Mammary epithelial cell (primary cell): Measurements from ENCODE around the gene CST3.

ENCODE experiments used
- EZH2 ChIP-seq: IDR thresholded peaks from 2 replicates; pipeline ENCODE4 v1.6.1; 2012; ENCODE audit warnings: low read length, inconsistent platforms, borderline replicate concordance
- TF ChIP-seq, protein P1 (sequence below), 2 donors: IDR thresholded peaks in 1 of 2; conservative IDR thresholded peaks in 1 of 2; 2 replicates each; pipeline ENCODE4 v1.5.1; 2011 to 2012; ENCODE audit warnings: inconsistent platforms in 2 of 2, low read length in 2 of 2, mild to moderate bottlenecking in 2 of 2, control low read depth in 1 of 2, low read depth in 1 of 2; ENCODE audit not compliant: insufficient read depth in 1 of 2; ENCODE audit errors: extremely low read depth in 1 of 2

DNA sequence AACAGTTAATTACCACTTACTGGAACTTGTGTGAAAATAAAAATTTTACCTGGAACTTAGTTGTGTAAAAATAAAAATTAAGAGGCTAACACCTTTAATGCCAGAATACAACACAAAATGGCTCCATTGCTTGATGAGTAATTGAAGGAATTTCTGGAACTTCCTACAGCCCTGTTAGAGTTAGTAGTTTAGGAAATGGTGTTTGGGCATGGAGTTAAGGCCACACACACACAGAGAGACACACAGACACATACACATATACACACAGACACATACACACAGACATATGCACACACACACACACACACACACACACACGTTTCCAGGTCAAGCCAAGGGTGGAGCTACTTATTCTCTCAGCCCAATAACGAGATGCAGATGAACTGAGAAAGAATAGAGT, 20.6 kb upstream of the CST3 start:
- TF ChIP-seq EZH2 = no peak
- TF ChIP-seq, protein P1, sequence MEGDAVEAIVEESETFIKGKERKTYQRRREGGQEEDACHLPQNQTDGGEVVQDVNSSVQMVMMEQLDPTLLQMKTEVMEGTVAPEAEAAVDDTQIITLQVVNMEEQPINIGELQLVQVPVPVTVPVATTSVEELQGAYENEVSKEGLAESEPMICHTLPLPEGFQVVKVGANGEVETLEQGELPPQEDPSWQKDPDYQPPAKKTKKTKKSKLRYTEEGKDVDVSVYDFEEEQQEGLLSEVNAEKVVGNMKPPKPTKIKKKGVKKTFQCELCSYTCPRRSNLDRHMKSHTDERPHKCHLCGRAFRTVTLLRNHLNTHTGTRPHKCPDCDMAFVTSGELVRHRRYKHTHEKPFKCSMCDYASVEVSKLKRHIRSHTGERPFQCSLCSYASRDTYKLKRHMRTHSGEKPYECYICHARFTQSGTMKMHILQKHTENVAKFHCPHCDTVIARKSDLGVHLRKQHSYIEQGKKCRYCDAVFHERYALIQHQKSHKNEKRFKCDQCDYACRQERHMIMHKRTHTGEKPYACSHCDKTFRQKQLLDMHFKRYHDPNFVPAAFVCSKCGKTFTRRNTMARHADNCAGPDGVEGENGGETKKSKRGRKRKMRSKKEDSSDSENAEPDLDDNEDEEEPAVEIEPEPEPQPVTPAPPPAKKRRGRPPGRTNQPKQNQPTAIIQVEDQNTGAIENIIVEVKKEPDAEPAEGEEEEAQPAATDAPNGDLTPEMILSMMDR (conservative IDR thresholded peaks at IDR 0.05 in 1 of 2, IDR thresholded peaks at IDR 0.05 in 1 of 2; ENCODE audit: extremely low read depth in 1 of 2, insufficient read depth in 1 of 2, low read depth in 1 of 2, low read length in 2 of 2) = no peak
